Calu3 (cell line): ENCODE data around the gene IDUA. TPM values are rescaled to one million over a fixed set of nuclear protein-coding genes. Genes with fewer than 3 reads are reported as not detected.

Source experiments
- BruUV-seq: library from RNA; stranded (reverse); fragments of 400-500 nt; replicated peaks from 2 replicates; lab custom pipeline; 2021; lab: Mats Ljungman, UMichigan
- CTCF ChIA-PET: fragments of 300-600 bp; sonication (Branson Sonifier 250); formaldehyde crosslinking; loops from one replicate; lab custom pipeline; 2022; ENCODE audit warnings: antibody characterized with exemption; lab: Charles Lee
- DNase-seq: peaks from one replicate; pipeline ENCODE4 v3.0.0; 2022
- H3K27ac Mint-ChIP-seq: one replicate; pipeline ENCODE4 v1.8.0; 2022; ENCODE audit warnings: mixed read lengths; ENCODE audit not compliant: unreplicated experiment
- H3K27me3 Mint-ChIP-seq: one replicate; pipeline ENCODE4 v1.8.0; 2022; ENCODE audit warnings: mixed read lengths; ENCODE audit not compliant: unreplicated experiment
- H3K36me3 Mint-ChIP-seq: one replicate; pipeline ENCODE4 v1.8.0; 2022; ENCODE audit warnings: mild to moderate bottlenecking, moderate library complexity, mixed read lengths; ENCODE audit not compliant: insufficient read depth, unreplicated experiment
- H3K4me1 Mint-ChIP-seq: one replicate; pipeline ENCODE4 v1.8.0; 2022; ENCODE audit warnings: mild to moderate bottlenecking, low read depth, mixed read lengths; ENCODE audit not compliant: unreplicated experiment
- H3K4me3 Mint-ChIP-seq: one replicate; pipeline ENCODE4 v1.8.0; 2022; ENCODE audit warnings: mild to moderate bottlenecking, low read depth, moderate library complexity, mixed read lengths; ENCODE audit not compliant: unreplicated experiment
- H3K9me3 Mint-ChIP-seq: one replicate; pipeline ENCODE4 v1.8.0; 2022; ENCODE audit warnings: low read depth, mixed read lengths; ENCODE audit not compliant: unreplicated experiment
- CTCF ChIP-seq: fragments of 200-600 bp; IDR thresholded peaks from one replicate; pipeline ENCODE4 v1.8.0; 2022; ENCODE audit warnings: antibody characterized with exemption; ENCODE audit not compliant: unreplicated experiment
- intact Hi-C: fragments of 100-400 bp; cut with micrococcal nuclease; formaldehyde crosslinking; loops from one replicate; pipeline ENCODE4 v1.10.0; 2022; ENCODE audit not compliant: unreplicated experiment
- total RNA-seq: library from RNA; stranded (reverse); gene quantifications from 2 replicates; pipeline ENCODE4 v1.2.3, GENCODE V29; 2022

IDUA gene
- total RNA-seq, 1 experiment from 2014 or later, result 38.8 TPM

DNA sequence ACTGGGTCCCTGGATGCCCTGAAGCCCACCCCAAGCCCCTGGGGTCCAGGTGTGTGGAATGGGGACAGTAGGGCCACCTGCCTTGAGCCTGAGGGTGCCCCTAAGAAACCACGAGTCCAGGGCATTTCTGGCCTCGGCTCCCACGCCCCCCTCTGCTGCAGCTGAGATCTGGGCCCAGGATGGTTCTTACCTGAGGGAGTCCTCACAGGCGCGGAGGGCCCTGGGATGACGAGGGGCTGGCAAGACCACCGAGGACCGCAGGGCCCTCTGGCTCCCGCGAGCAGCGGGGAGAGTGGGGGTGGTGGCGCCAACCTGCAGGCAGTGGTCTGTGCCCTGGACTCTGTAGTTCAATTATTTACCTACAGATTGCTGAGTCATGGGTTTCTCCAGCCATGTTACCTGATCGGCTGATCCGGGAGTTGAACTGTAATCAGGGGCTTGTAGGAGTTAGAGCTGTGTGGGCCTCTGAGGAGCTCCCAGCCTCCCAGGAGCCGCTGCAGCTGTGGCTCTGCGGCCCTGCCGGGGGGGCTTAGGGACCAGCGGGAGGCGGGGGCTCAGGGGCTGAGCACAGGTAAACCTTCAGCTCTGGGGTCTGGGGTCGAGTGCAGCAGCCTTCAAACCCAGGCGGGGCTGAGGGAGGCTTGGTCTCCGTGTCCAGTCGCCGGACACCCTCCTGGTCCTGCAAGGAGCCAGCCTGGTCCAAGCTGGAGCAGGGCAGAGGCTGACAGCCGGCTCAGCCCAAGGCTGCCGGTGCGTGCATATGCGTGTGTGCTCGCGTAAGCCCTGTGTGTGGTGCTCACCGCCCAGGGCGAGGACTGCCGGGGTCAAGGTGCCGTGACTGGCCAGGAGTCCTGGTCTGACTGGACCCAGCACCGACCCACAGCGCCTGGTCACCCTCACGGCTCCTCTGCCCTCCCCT, 6.5 kb downstream of the IDUA start, which contains the start of gene SLC26A1:
Gene SLC26A1 (minus strand): TSS at position 294 of the 919 bp plus-strand sequence. CDS start 1,701 bp downstream, outside the sequence.
- Mint-ChIP-seq H3K27ac (peak within 1 kb of the TSS; percentile 39), H3K27me3 (peaks cover 6% of the 10 kb centered on the region), H3K36me3 (peaks cover 13% of the 10 kb centered on the region), H3K4me1 (no peaks in the 10 kb centered on the region), H3K4me3 (peak within 1 kb of the TSS; percentile 34), H3K9me3 (no peaks in the 10 kb centered on the region)
- no peak for TF ChIP-seq CTCF
- no TSS peak for BruUV-seq
- intact Hi-C loops, result no loop called here
- DNase-seq, result no peak
- CTCF ChIA-PET, result no interaction called here

DNA sequence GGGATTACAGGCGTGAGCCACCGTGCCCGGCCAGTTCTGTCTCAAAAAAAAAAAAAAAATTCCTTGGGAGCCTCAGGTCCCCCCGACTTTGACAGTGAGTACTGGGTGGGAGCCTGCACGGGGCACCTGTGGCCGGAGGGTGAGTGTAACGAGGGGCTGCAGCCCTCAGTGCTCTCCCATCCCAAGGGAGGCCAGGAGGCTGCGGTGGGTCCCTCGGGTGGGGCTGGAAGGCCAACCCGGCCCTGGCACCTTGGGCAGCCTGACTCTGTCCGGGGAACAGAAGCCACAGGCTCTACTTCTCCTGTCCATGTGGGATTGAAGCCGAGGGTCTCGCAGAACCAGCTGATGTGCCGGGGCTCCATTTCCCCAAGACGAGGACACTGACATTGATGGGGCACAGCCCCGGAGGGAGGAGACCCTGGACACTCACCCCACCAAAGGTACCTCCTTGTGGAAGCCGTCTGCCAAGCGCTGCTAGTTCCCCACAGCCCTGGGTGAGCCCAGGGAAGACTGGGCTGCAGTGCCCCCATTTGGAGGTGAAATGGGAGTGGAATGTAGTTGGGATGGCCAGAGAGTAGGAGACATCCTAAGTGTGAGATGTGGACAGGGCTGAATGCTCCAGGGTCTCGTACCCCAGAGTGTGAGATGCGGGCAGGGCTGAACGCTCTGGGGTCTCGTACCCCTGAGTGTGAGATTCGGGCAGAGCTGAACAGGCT, 8.6 kb downstream of the IDUA start:
- no peak for DNase-seq
- Mint-ChIP-seq H3K36me3 (peaks cover 16% of the 10 kb centered on the region), H3K9me3 (no peaks in the 10 kb centered on the region), H3K4me3 (no peak overlapping the region), H3K4me1 (no peaks in the 10 kb centered on the region), H3K27me3 (peaks cover 21% of the 10 kb centered on the region), H3K27ac (no peak overlapping the region)
- intact Hi-C loops, result no loop called here
- BruUV-seq, result no TSS peak
- TF ChIP-seq CTCF, result no peak
- CTCF ChIA-PET, result no interaction called here

DNA sequence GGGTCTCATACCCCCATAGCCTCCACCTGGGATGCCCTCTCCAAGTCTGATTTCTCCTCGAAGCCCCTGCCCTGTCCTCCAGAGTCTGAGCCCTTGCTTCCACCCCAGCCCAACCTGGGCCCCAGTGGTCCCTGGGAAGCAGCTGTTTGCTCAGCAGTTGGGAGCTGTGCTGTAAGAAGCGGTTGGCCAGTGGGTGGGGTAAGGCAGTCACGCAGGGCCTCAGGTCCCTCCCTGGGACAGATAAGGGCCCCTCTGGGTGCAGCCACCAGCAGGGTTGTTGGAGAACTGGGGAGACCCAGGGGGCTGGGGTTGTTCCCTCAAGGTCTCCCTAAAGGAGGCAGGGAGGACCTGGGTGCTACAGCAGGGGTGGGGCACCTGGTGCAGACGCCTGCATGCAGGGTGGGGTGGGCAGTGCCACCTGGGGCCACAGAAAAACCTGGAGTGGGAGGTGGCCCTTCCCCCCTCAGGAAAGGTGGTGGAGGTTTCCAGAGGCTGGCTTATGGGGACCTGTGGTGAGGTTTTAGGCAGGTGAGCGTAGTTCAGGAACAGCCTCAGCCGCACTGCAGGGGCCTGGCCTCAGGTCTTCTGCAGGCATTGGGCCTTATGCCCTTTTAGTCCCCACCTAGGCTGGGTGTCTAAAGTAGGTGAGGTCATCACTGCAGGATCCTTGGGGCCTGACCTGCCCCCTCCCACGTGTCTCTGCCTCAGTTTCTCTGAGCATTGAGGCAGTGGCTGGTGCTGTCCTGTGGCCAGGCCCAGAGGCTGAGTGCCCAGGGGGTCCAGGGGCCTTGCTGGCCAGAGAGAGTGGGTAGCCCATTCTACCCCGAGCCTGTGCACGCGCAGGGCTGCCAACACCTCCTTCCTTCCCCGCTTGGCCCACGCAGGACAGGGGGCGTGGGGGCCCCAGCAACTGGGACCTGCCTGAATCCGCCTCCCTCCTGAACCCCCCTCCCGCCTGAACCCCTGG, 9.5 kb downstream of the IDUA start:
- CTCF ChIA-PET, result no interaction called here
- Mint-ChIP-seq H3K9me3 (no peaks in the 10 kb centered on the region), H3K36me3 (peaks cover 16% of the 10 kb centered on the region)

More for the DNA sequence above, 9.5 kb downstream of the IDUA start:
- H3K4me3 Mint-ChIP-seq, result no peak overlapping the region
- H3K4me1 Mint-ChIP-seq, result no peaks in the 10 kb centered on the region
- BruUV-seq, result no TSS peak
- peaks cover 21% of the 10 kb centered on the region for H3K27me3 Mint-ChIP-seq
- intact Hi-C loops, result no loop called here
- no peak for TF ChIP-seq CTCF
- DNase-seq, result no peak
- no peak overlapping the region for H3K27ac Mint-ChIP-seq
